Effector memory CD8-positive, alpha-beta T cell (primary cell): ENCODE data around the gene SH2D4B.

Source experiments
- ATAC-seq: fragments of 150-1000 bp; cut with Tn5 transposase; replicated peaks from 2 replicates; pipeline ENCODE4 v1.10.0; 2021; ENCODE audit warnings: mild to moderate bottlenecking, moderate library complexity
- DNase-seq, 3 experiments: peaks; one replicate each; pipeline ENCODE4 v3.0.0; 2021
- H3K27ac Mint-ChIP-seq, 2 donors: one replicate each; pipeline ENCODE4 v1.8.0; 2022; ENCODE audit warnings: mild to moderate bottlenecking in 2 of 2, mixed read lengths in 2 of 2, moderate library complexity in 2 of 2
- H3K27me3 Mint-ChIP-seq, 2 donors: one replicate each; pipeline ENCODE4 v1.8.0; 2022; ENCODE audit warnings: mixed read lengths in 2 of 2
- H3K36me3 Mint-ChIP-seq: one replicate; pipeline ENCODE4 v1.8.0; 2022; ENCODE audit warnings: mild to moderate bottlenecking, moderate library complexity, mixed read lengths; ENCODE audit not compliant: insufficient read depth
- H3K4me1 Mint-ChIP-seq, 2 donors: one replicate each; pipeline ENCODE4 v1.8.0; 2022; ENCODE audit warnings: low read depth in 2 of 2, mixed read lengths in 2 of 2
- H3K4me3 Mint-ChIP-seq, 2 donors: one replicate each; pipeline ENCODE4 v1.8.0; 2022; ENCODE audit warnings: mild to moderate bottlenecking in 2 of 2, mixed read lengths in 2 of 2, moderate library complexity in 2 of 2
- H3K9me3 Mint-ChIP-seq, 2 donors: one replicate each; pipeline ENCODE4 v1.8.0; 2022; ENCODE audit warnings: mixed read lengths in 2 of 2

SH2D4B gene

DNA sequence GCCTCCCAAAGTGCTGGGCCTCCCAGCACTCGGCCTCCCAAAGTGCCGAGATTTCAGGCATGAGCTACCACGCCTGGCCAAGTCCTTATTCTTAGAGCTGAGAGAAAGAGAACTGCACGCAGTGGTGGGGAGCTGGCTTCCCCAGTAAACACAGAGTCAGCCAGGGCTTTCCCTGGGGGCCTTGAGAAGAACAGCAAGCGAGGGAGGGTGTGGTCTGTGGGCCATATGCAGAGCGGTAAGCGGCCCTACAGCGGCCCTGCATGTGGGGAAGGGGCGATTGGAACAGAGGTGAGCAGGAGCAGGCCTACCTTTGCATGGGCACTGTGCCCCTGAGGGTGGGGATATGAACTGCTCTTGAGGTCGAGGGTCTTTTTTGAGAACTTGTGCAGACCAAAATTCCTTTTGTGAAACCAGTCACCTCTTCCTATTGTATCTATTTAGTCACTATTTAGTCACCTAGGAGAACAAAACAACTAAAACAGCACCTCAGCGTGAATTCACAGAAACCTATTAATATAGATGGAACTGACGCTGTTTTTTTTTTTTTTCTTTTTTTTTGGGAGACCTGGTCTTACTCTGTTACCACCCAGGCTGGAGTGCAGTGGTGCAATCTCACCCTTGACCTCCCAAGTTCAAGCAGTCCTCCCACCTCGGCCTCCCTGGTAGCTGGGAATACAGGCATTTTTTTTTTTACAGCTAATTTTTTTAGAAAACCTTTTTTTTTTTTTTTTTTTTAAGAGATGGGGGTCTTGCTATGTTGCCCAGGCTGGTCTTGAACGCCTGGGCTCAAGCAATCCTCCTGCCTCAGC is 36.9 kb upstream of the SH2D4B start:
- DNase-seq = no peak
- H3K27ac Mint-ChIP-seq = peak overlapping the region; percentile 91 to 94
- H3K36me3 Mint-ChIP-seq = peaks cover 24% of the 10 kb centered on the region
- peaks cover 90 to 94% of the 10 kb centered on the region in 2 donors for H3K4me1 Mint-ChIP-seq
- ATAC-seq = peak; percentile 21
- peak overlapping the region; percentile 65 to 70 for H3K4me3 Mint-ChIP-seq
- no peaks in the 10 kb centered on the region for H3K9me3 Mint-ChIP-seq
- no peaks in the 10 kb centered on the region for H3K27me3 Mint-ChIP-seq

DNA sequence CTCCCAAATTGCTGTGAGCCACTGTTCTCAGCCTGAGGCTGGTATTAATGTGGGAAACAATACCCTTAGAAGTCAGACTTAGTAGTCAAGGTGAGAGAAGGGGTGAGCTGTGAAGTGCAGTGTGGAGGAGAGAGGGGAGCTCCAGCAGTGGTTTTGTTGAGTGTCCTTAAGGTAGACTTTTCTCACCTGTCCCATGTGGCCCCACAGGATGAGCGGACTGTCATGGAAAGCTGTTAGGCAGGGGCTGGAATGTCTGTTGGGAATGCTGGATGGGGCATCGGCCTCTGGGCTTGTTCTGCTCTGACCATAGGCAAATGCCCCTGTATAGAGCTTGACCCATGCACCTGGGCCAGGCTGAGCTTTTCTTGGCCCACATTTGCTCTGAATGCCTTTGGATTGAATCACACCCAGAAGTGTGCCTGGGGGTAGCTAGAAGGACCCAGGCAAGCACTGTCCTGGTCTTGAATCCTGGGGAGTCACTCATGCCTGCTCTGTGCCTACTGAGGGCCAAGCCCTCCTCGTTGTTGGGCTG is 36.3 kb upstream of the SH2D4B start:
- peak overlapping the region; percentile 51 to 65 for H3K4me3 Mint-ChIP-seq
- H3K4me1 Mint-ChIP-seq = peaks cover 89 to 90% of the 10 kb centered on the region in 2 donors
- peak overlapping the region; percentile 91 to 94 for H3K27ac Mint-ChIP-seq
- H3K27me3 Mint-ChIP-seq = no peaks in the 10 kb centered on the region
- DNase-seq = no peak
- ATAC-seq = no peak
- H3K36me3 Mint-ChIP-seq = peaks cover 24% of the 10 kb centered on the region
- H3K9me3 Mint-ChIP-seq = no peaks in the 10 kb centered on the region

DNA sequence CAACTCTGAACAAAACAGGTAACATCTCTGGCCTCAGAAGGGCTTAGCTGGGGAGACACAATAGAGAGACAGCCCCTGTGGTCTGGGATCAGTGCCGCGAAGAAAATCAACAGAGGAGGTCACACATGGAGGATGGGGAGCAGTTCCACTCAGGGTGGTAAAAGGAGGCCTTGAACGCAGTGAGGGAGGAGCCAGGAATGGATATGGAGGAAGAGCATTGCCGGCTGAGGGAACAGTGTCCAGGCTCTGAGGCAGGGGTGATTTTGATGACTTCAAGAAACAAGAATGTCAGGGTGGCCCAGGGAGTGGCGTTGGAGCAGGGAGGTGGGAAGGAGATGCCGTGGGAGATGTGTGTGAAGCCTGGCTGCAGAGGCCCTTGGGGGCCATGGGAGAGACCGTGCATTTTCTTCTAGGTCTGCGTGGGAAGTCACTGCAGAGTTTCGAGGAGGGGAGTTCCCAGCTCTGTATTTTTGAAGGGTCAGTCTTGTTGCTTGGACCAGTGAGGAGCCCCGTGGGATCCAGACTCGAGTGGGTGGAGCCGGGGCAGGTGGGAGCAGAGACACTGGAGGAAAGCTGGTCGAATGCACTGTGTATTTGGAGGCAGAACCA is 35.7 kb upstream of the SH2D4B start:
- H3K4me3 Mint-ChIP-seq = peak overlapping the region; percentile 51 to 65
- H3K4me1 Mint-ChIP-seq = peaks cover 83 to 85% of the 10 kb centered on the region in 2 donors
- H3K36me3 Mint-ChIP-seq = peaks cover 21% of the 10 kb centered on the region

DNA sequence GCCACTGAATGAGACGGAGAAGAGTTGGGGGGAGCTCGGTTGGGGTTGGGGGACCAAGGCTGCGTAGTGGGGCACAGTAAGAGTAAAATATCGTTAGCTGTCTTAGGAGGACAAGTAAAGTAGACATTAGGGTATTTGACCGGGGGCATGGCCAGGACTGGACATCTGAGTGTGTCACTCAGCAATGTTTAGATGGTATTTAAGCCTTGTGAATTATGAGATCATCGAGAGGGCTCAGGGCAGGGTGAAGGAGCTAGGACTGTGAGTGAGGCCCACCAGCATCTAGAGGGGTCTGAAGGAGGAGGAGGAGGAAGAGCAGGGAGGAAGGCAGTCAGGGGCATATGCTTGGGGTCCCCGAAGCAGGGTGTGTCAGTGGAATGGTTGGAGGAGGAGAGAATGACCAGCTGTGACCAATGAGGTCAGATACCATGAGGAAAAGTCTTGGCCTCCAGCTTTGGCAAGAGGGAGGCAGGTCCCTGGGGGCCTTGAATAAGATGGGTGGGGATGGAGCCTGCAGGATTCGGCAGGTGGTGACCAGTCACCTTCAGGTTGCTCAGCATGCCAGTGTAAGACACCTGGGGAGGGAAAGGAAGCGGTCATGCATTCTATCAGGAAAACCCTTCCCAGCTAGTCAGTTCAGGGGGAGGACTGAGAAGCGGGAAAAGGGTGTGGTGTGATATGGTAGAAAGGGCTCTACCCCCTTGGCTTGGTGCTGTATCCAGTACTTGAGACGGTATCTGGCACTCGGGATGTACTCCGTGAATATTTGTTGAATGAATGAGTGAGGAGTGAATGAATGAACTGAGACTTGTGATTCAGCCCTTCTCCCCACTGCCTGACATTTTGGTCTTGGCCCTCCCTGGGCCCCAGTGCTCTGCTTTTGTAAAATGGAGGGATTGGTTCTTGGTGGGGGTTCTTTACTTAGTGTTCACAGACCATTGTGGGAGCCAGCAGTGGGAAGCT is 34.8 kb upstream of the SH2D4B start:
- DNase-seq (no peak), ATAC-seq (no peak)
- no peaks in the 10 kb centered on the region for H3K9me3 Mint-ChIP-seq
- peak overlapping the region; percentile 51 to 65 for H3K4me3 Mint-ChIP-seq
- peaks cover 75 to 76% of the 10 kb centered on the region in 2 donors for H3K4me1 Mint-ChIP-seq
- no peaks in the 10 kb centered on the region for H3K27me3 Mint-ChIP-seq
- peak overlapping the region; percentile 91 to 94 for H3K27ac Mint-ChIP-seq
- H3K36me3 Mint-ChIP-seq = peaks cover 24% of the 10 kb centered on the region

More for the DNA sequence above, 35.7 kb upstream of the SH2D4B start:
- H3K27me3 Mint-ChIP-seq = no peaks in the 10 kb centered on the region
- peak overlapping the region; percentile 91 to 94 for H3K27ac Mint-ChIP-seq
- ATAC-seq (no peak), DNase-seq (no peak)
- no peaks in the 10 kb centered on the region for H3K9me3 Mint-ChIP-seq

DNA sequence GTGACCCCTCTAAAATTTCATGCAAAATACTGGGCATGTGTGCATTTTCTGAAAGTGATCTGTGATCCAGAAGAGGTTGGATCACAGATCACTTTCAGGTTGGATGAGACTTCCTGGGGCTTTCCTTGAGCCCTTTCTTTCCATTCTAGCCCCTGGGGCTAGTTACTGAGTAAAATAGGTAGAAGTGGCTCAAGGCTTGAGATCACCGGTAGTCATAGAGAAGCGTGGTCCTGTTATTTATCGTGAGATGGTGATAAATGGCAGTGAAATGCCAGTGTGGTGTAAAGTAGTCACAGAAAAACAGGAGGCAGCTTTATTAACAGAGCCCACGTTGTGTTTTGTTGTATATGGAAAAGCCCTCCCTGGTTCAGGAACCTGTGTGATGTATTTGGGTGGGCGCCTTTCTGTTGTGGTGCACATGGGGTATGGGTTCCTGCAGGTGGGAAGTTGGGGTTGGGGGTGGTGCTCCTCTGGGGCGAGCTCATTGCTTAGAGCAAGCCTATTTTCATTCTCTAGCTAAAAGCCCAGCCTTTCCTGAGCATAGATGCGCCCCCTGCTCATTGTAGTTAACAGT is 34.0 kb upstream of the SH2D4B start:
- peaks cover 67 to 70% of the 10 kb centered on the region in 2 donors for H3K4me1 Mint-ChIP-seq
- peak overlapping the region; percentile 59 to 65 for H3K4me3 Mint-ChIP-seq
- H3K27me3 Mint-ChIP-seq = no peaks in the 10 kb centered on the region
- H3K9me3 Mint-ChIP-seq = no peaks in the 10 kb centered on the region
- ATAC-seq (no peak), DNase-seq (no peak)
- peak overlapping the region; percentile 91 to 94 for H3K27ac Mint-ChIP-seq
- H3K36me3 Mint-ChIP-seq = peaks cover 32% of the 10 kb centered on the region

DNA sequence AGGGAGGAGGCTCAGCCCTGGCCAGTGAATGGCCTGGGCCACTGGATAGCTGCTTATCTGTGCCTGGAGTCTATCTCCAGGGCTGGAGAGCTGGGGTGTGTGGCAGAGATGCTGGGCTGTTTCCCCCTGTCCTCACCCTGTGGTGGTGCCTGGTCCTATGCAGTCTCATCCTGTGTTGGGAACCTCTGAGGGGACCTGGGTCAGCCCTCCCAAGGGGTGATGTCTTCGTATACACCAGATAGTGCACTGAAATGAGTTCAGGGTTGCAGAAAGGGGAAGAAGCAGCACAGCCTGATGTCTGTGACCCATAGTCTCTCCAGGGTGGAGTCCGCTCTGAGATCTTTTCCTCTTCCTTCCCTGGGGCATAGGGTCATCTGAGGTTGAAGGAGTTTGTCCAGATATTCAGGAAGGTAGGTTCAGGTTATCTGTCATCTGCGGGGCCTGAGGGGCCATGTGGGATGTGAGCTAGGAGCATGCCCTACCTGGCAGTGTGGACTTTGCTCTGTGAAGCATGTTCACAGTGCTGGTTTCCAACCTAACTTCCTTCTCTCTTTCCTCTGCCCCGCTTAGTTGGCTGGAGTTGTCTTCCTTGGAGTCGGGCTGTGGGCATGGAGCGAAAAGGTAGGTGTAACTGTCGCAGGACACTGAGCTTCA is 33.4 kb upstream of the SH2D4B start:
- peak overlapping the region; percentile 59 to 65 for H3K4me3 Mint-ChIP-seq
- DNase-seq = no peak
- no peaks in the 10 kb centered on the region for H3K27me3 Mint-ChIP-seq
- no peak for ATAC-seq
- H3K36me3 Mint-ChIP-seq = peaks cover 37% of the 10 kb centered on the region
- peaks cover 61 to 65% of the 10 kb centered on the region in 2 donors for H3K4me1 Mint-ChIP-seq
- peak overlapping the region; percentile 91 to 94 for H3K27ac Mint-ChIP-seq
- no peaks in the 10 kb centered on the region for H3K9me3 Mint-ChIP-seq

DNA sequence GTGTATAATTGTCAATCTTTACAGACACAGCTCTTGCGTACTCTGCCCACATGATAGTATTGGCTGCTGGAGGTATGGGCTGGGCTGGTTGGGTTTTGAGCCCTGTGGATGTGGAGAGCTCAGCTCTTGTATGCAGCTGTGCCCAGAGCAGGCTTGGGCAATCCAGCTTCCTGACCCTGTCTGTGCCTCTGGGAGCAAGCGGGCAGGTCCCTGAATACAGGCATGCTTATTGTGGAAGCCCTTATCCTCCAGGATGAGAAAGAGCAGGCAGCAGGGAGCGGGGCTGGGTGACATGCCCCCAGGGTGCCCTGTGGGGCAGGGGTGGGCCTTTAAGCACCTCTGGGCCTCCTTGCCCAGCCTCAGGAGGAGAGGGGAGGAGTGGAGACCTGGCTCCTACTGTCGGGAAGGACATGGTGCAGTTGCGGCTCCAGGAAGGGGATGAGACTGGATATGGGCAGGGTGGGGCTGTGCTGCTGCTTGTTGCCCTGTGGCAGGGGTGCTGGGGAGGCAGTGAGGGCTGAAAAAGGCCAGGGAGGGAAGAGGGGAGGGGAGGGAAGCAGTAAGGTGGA is 32.7 kb upstream of the SH2D4B start:
- Mint-ChIP-seq H3K36me3 (peaks cover 43% of the 10 kb centered on the region), H3K27ac (peak overlapping the region; percentile 91 to 94), H3K4me3 (peak overlapping the region; percentile 59 to 65), H3K4me1 (peaks cover 58 to 62% of the 10 kb centered on the region in 2 donors), H3K27me3 (no peaks in the 10 kb centered on the region), H3K9me3 (no peaks in the 10 kb centered on the region)
- DNase-seq (no peak), ATAC-seq (peak; percentile 21)

DNA sequence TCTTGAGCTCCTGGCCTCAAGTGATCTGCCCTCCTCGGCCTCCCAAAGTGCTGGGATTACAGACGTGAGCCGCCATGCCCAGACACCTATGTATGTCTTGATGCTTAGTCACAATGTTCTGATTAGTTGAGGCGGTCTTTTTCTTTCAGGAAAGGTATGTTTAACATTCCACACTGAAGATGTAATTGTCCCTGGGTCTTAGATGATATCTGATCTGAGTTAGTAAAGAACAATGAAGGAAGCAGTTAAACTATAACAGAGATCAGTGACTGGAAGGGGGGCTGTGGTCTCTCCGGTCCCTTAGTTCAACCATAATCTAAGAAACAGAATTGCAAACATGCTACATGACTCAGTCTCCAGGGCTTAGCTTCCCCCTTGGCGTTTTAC is 31.5 kb upstream of the SH2D4B start:
- Mint-ChIP-seq H3K27me3 (no peaks in the 10 kb centered on the region), H3K4me3 (no peak overlapping the region), H3K27ac (no peak overlapping the region), H3K36me3 (peaks cover 55% of the 10 kb centered on the region), H3K9me3 (no peaks in the 10 kb centered on the region), H3K4me1 (peaks cover 55 to 58% of the 10 kb centered on the region in 2 donors)
- DNase-seq = no peak
- no peak for ATAC-seq

DNA sequence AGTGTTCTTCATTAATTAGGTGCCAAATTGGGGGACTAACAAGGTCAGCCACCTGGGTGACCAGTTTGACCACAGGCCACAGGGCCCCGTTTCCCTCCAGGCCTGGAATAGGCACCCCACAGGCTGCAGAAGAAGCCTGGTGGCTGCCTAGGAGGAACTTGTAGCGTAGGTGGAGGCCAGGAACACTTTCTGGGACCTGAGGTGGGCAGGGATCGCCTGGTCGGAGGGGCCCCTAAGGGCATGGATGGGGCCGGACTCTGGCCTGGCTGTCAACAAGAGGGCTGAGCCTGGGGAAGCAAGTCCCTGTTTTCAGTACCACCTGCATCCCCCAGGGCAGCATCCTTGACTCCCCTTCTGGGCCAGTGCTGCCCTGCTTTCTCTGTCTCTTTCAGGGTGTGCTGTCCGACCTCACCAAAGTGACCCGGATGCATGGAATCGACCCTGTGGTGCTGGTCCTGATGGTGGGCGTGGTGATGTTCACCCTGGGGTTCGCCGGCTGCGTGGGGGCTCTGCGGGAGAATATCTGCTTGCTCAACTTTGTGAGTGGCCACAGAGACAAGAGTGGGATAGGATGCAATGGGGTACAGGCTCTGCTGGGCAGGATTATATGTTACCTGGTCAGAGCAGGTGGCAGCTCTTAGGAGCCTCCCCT is 30.7 kb upstream of the SH2D4B start:
- no peaks in the 10 kb centered on the region for H3K9me3 Mint-ChIP-seq
- peak overlapping the region; percentile 10 to 63 for H3K27ac Mint-ChIP-seq
- peaks cover 55% of the 10 kb centered on the region in 2 donors for H3K4me1 Mint-ChIP-seq

DNA sequence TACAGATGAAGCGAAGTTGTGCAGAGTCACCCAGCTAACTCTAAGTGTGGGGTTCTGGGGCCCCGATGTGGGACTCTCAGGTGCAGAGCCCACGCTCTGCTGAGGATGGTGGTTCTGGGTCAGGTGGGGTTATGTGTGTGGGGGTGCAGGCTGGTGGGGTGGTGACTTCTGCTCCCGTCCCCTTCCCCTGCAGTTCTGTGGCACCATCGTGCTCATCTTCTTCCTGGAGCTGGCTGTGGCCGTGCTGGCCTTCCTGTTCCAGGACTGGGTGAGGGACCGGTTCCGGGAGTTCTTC is 28.6 kb upstream of the SH2D4B start:
- Mint-ChIP-seq H3K4me1 (peaks cover 34 to 39% of the 10 kb centered on the region in 2 donors), H3K36me3 (peaks cover 76% of the 10 kb centered on the region), H3K4me3 (no peak overlapping the region), H3K9me3 (no peaks in the 10 kb centered on the region), H3K27me3 (no peaks in the 10 kb centered on the region), H3K27ac (no peak overlapping the region)
- DNase-seq (no peak), ATAC-seq (no peak)

More for the DNA sequence above, 30.7 kb upstream of the SH2D4B start:
- ATAC-seq (no peak), DNase-seq (no peak)
- peaks cover 57% of the 10 kb centered on the region for H3K36me3 Mint-ChIP-seq
- no peak overlapping the region for H3K4me3 Mint-ChIP-seq
- H3K27me3 Mint-ChIP-seq = no peaks in the 10 kb centered on the region

DNA sequence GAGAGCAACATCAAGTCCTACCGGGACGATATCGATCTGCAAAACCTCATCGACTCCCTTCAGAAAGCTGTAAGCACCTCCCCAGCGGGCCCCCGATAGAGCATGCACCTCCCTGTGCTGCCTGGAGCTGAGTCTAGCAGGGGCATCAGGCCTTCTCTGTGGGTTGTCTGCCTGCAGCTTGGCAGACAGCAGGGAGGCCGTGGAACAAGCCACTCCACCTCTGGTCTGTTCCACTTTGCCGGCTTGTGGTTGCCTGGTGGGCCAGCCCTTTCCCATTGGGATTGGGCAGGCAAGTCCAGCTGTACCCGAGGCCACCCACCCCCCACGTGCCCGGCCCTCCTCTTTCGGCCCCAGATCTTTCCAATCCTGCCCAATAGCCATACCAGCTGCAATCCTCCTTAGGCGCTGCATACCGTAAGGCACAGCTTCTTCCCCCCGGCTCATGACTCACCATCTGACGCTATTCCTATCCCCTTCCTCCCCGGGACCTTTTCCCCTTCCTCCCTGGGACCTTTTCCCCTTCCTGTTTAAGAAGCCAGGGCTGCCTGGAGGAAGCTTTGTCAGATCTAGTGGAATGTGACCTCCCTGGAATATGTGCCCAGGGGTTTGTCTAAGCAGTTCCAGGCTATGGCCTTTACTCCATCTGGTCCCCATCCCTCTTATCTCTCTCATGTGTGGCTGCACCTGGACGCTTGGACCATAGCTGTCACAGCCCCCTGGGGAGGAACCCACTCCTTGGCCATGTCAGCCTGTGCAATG is 28.1 kb upstream of the SH2D4B start:
- H3K36me3 Mint-ChIP-seq = peaks cover 81% of the 10 kb centered on the region

More for the DNA sequence above, 28.1 kb upstream of the SH2D4B start:
- H3K4me3 Mint-ChIP-seq = no peak overlapping the region
- no peaks in the 10 kb centered on the region for H3K9me3 Mint-ChIP-seq
- no peaks in the 10 kb centered on the region for H3K27me3 Mint-ChIP-seq
- no peak for ATAC-seq
- peaks cover 31 to 34% of the 10 kb centered on the region in 2 donors for H3K4me1 Mint-ChIP-seq
- DNase-seq = no peak
- peak overlapping the region; percentile 58 to 87 for H3K27ac Mint-ChIP-seq
